Measurements from ENCODE around the gene SLC39A7. TPM values are rescaled to one million over a fixed set of nuclear protein-coding genes. Genes with fewer than 3 reads are reported as not detected.

The SLC39A7 gene
- polyA plus RNA-seq, 1 donor (not counting 4 experiments of a cell fraction or from before 2014, with no cell fraction given), result 54.0 TPM

- DNase-seq (ENCODE audit: low read depth, low spot score) (no peak), FAIRE-seq (no peak)
- Histone ChIP-seq H3K4me2 (ENCODE audit: control insufficient read depth, extremely low read depth, insufficient read depth, low read depth, low read length) (no peak overlapping the region), H3K9ac (ENCODE audit: control insufficient read depth, extremely low read depth, insufficient read depth, low read length) (no peak overlapping the region), H3K4me1 (ENCODE audit: control insufficient read depth, extremely low read depth, insufficient read depth, low read length) (no peaks in the 10 kb centered on the region), H3K4me3 (ENCODE audit: control insufficient read depth in 2 of 3, extremely low read depth in 1 of 3, insufficient read depth in 2 of 3, low read depth in 1 of 3, low read length in 3 of 3) (no peak overlapping the region), H3K79me2 (ENCODE audit: control insufficient read depth, insufficient read depth, low read length) (no peaks in the 10 kb centered on the region), H3K9me1 (ENCODE audit: control insufficient read depth, extremely low read depth, insufficient read depth, low read length) (no peaks in the 10 kb centered on the region), H3K27ac (ENCODE audit: control insufficient read depth, insufficient read depth, low read length) (no peak overlapping the region), H4K20me1 (ENCODE audit: control insufficient read depth, extremely low read depth, insufficient read depth, low read length) (no peaks in the 10 kb centered on the region), H3K27me3 (ENCODE audit: control insufficient read depth, extremely low read depth, insufficient read depth, low read length) (peaks cover 31% of the 10 kb centered on the region), H2AFZ (ENCODE audit: control insufficient read depth, low read length) (no peak overlapping the region), H3K36me3 (ENCODE audit: control insufficient read depth in 2 of 2, extremely low read depth in 1 of 2, insufficient read depth in 2 of 2, low read length in 2 of 2) (peaks cover 7 to 8% of the 10 kb centered on the region in 2 experiments), H3K9me3 (ENCODE audit: control insufficient read depth, low read depth, low read length) (no peaks in the 10 kb centered on the region)
- dilution Hi-C loops (cut with MboI; ENCODE audit: extremely low pct_ligation_motif_present, low sequenced_read_pairs), result no loop called here
- TF ChIP-seq CTCF (optimal IDR thresholded peaks at IDR 0.05 in 1 of 3, IDR thresholded peaks at IDR 0.05 in 1 of 3, conservative IDR thresholded peaks at IDR 0.05 in 1 of 3; ENCODE audit: extremely low read depth in 1 of 3, insufficient read depth in 2 of 3, low read length in 3 of 3) (no peak), EZH2 (IDR thresholded peaks at IDR 0.05; ENCODE audit: low read length) (peak; percentile 72)
Measured at GRCh38 chr6:33191383-33192104, 9.1 kb upstream of the SLC39A7 start.

GRCh38 chr6:33192105-33192646 lies 8.5 kb upstream of the SLC39A7 start, which contains the start of gene COL11A2:
TSS of gene COL11A2 (minus strand) at chr6:33192467. CDS start at chr6:33192240, 227 bp downstream.
- FAIRE-seq, result no peak

More at GRCh38 chr6:33192105-33192646, 8.5 kb upstream of the SLC39A7 start, which contains the start of gene COL11A2:
- Histone ChIP-seq H3K9me3 (ENCODE audit: control insufficient read depth, low read depth, low read length) (no peaks in the 10 kb centered on the region), H4K20me1 (ENCODE audit: control insufficient read depth, extremely low read depth, insufficient read depth, low read length) (peaks cover under 1% of the 10 kb centered on the region), H3K79me2 (ENCODE audit: control insufficient read depth, insufficient read depth, low read length) (no peaks in the 10 kb centered on the region), H3K9me1 (ENCODE audit: control insufficient read depth, extremely low read depth, insufficient read depth, low read length) (no peaks in the 10 kb centered on the region), H3K36me3 (ENCODE audit: control insufficient read depth in 2 of 2, extremely low read depth in 1 of 2, insufficient read depth in 2 of 2, low read length in 2 of 2) (peaks cover 9 to 11% of the 10 kb centered on the region in 2 experiments), H2AFZ (ENCODE audit: control insufficient read depth, low read length) (no peak within 1 kb of the TSS), H3K4me2 (ENCODE audit: control insufficient read depth, extremely low read depth, insufficient read depth, low read depth, low read length) (peak within 1 kb of the TSS; percentile 35), H3K27me3 (ENCODE audit: control insufficient read depth, extremely low read depth, insufficient read depth, low read length) (peaks cover 31% of the 10 kb centered on the region), H3K9ac (ENCODE audit: control insufficient read depth, extremely low read depth, insufficient read depth, low read length) (no peak within 1 kb of the TSS), H3K4me1 (ENCODE audit: control insufficient read depth, extremely low read depth, insufficient read depth, low read length) (no peaks in the 10 kb centered on the region), H3K4me3 (ENCODE audit: control insufficient read depth in 2 of 3, extremely low read depth in 1 of 3, insufficient read depth in 2 of 3, low read depth in 1 of 3, low read length in 3 of 3) (peak within 1 kb of the TSS in 1 of 3 experiments; percentile 19), H3K27ac (ENCODE audit: control insufficient read depth, insufficient read depth, low read length) (no peak within 1 kb of the TSS)
- no peak for DNase-seq (ENCODE audit: low read depth, low spot score)
- TF ChIP-seq CTCF (optimal IDR thresholded peaks at IDR 0.05 in 1 of 3, IDR thresholded peaks at IDR 0.05 in 1 of 3, conservative IDR thresholded peaks at IDR 0.05 in 1 of 3; ENCODE audit: extremely low read depth in 1 of 3, insufficient read depth in 2 of 3, low read length in 3 of 3) (no peak), EZH2 (IDR thresholded peaks at IDR 0.05; ENCODE audit: low read length) (peak; percentile 96)
- dilution Hi-C loops (cut with MboI; ENCODE audit: extremely low pct_ligation_motif_present, low sequenced_read_pairs), result no loop called here
